Stimulated activated CD8-positive, alpha-beta memory T cell treated with anti-CD3 and anti-CD28 coated beads, Interleukin-7, amount 100 ng/mL, for 1 hour (primary cell): ENCODE results near the gene COL13A1.

Experiments
- DNase-seq, 2 donors: peaks; one replicate each; pipeline ENCODE4 v3.0.0-alpha.2; 2020; ENCODE audit warnings: low read depth in 2 of 2

COL13A1 gene

DNA sequence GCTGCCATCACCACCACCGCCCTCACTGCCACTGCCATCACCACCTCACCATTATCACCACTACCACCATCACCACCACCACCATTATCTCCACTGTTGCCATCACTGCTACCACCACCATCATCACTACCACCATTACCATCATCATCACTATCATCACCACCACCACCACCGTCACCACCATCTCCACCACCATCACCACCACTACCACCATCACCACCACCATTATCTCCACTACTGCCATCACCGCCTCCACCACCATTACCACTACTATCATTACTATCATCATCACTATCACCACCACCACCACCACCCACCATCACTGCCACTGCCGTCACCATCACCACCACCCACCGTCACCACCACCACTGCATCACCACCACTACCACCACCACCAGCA, 9.9 kb upstream of the COL13A1 start:
- no peak for DNase-seq

DNA sequence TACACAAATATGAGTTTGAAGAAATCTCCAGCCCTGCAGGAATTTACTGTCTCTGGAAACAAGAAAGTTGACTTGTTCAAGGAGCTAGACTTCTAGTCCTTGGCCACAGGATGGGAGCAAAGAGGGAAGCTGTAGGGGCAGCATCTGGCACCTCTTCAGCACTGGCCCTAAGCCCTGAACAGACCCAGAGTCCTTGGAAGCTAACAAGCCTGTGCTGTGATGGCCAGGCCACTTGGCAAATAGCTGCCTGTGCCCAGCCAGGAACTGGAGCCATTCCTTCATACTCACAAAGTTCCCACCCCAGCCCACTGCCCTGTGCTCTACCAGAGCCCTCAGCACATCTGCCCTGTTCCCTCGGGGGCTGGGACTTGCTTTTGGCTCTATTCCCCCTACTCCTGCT, 9.4 kb upstream of the COL13A1 start:
- DNase-seq: no peak

- no peak for DNase-seq
Observed at GRCh38 chr10:69794673-69795072, 7.0 kb upstream of the COL13A1 start.

- no peak for DNase-seq
Observed at GRCh38 chr10:69795242-69795934, 6.3 kb upstream of the COL13A1 start.

- no peak for DNase-seq
Observed at GRCh38 chr10:69797959-69798358, 3.7 kb upstream of the COL13A1 start.

DNA sequence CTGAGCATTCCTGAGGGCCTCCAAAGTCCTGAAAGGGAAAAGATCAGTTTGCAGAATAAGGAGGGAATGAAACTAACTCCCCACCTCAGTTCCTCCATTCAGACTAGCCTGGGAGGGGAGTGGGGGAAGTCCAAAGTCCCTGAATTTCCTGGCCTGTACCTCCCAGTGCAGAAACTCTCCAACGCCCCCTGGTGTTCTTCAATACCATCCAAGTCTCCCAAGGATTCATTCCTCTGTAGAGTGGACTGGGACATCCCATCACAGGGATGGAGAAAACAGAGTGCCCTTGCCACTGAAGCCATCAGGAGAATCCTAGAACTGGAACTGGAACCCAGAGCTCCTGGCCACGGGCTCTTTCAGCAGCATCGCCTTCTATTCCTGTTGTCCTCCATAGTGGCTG, 1.6 kb upstream of the COL13A1 start:
- DNase-seq: no peak

GRCh38 chr10:69800665-69801064, 1.0 kb upstream of the COL13A1 start:
- DNase-seq: no peak

DNA sequence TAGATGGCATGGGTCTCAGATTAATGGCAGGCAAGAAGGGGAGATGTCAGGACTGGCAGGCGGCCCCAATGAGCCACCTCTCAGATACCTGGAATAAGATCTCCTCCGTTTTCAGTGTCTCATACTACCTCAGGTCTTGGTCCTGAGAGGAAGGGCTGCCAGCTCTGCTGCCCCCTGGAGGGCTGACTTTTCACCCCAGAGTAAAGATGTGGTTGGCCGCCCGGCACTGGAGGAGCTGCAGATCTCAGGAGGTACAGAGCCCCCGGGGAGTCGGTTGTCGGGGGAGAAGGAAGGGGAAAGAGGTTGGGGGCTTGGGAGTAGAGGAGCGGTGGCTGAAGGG, 642 bp upstream of the COL13A1 start:
- DNase-seq: peak in 1 of 2 donors; percentile 8

GRCh38 chr10:69802424-69803161, 887 bp downstream of the COL13A1 start:
- DNase-seq: no peak

GRCh38 chr10:69803809-69804208, 2.1 kb downstream of the COL13A1 start:
- DNase-seq: no peak

DNA sequence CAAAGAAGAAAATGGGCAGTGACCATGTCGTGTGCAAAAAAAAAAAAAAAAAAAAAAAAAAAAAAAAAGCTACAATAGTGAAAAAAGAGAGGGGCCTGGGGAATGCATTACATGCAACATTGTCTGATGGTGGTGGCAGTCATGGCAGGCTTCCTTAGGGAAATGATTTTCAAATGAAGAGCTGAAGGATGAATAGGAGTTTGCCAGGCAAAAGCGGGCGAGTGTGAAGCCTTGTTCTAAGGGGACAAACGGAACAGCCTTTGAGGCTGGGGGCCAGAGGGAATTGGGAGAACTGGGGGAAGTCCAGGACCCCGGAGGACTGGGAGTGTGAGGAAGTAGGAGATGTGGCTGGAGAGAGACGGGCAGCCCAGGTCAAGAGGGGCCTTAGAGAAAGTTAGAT, 3.1 kb downstream of the COL13A1 start:
- no peak for DNase-seq

GRCh38 chr10:69807122-69807521, 5.4 kb downstream of the COL13A1 start:
- no peak for DNase-seq

GRCh38 chr10:69807696-69808095, 6.0 kb downstream of the COL13A1 start:
- no peak for DNase-seq

DNA sequence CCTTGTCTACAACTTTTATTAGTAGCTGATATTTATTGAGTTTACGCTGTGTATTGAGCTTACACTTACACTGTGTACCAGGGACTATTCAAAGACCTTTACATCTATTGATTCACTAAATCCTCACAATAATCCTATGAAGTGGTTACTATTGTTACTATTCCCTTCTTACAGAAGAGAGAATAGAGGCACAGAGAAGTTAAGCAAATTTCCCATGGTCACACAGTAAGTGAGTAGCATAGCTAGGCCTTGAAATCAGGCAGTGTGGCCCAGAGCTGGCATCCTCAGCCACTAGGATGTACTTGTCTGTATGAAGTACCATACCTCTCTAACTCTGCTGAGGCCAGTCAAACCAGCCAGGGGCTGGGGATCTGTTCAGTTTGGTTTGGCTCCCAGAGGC, 7.6 kb downstream of the COL13A1 start:
- DNase-seq: no peak

DNA sequence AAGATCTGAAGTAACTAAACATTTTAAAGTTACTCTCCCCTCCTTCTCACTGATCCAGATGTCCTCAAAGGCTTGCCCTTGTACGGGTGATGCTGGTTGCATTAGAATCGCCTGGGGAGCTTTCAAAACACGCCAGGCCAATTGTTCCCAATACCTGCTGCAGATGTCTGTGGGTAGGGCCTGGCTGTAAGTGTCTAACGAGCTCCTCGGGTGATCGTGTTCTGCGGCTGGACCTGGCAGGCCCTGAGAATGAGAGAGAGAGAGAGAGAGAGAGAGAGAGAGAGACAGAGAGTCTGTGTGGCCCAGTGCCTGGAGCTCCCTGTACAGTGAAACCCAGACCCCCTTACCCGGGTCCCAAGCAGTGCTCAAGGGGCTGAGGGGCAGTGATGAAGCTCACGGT, 8.4 kb downstream of the COL13A1 start:
- no peak for DNase-seq

DNA sequence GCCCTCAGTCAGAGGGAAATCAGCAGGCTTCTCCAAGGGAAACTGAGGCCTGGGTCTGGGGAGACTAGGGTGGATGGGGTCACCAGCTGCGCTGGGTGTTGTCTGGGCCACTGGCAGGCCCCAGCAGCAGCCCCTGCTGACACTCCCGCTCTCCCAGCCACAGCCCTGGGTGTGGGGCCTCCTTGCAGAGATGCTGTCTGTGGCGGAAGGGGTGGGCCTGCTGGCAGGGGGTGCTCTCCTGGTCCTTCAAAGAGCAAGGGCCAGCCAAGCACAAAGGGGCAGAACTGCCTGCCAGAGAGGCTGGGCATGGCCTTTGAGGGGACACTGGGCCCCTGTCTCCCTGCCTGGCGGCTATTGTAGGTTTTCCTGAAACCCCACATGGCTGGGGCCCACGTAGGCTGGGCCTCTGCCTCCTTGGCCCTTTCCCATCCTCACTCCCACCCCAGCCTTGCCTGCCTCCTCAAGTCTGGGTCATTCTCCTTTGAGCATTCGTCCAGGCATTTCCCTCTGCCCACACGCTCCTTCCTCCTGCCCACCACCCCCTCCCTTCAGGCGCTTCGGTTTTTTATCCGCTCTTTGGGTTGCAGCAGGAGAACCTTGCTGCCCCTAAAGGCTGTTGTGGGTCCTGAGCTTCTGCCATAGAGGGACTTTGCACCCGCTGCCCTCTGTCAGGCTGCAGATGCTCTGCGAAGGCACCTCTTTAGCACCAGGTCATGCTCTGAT, 9.1 kb downstream of the COL13A1 start:
- no peak for DNase-seq

GRCh38 chr10:69813632-69814031, 11.9 kb downstream of the COL13A1 start:
- DNase-seq: no peak

DNA sequence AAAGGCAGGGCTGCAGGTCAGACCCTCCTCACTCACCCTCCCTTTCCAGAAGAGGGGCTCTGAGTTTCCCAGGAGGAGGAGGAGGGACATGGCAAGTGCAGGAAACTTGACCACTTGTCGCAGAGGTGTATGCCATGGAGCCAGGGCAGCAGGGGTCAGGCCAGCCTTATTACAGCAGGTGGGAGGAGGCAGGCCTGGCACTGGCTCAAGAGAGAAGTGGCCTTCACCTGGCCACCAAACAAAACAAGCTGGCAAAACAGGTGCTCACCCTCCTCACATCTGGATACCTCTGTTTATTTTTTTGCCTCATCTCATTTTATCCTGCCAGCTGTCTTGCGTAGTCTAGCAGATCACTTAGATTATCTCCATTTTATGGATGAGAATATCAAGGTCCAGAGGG, 12.5 kb downstream of the COL13A1 start:
- DNase-seq: no peak

DNA sequence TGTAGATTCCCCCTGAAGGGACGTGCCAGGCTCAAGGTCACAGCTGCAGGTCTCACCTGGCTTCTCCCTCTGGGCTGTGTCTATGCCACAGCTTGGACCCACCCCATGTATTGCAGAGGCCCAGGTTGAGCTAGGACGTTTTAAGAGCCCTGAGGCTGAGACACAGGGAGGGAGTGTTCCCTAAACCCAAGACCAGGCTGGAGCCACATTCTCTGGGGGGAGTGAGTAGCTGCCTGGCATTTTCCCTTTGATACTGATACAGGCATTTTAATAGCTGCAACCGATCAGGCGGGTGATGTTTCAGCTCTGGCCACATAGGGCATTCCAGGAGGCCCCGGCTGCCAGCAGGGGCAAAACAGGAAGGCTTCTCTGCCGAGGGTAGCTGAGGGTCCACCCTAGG, 13.4 kb downstream of the COL13A1 start:
- no peak for DNase-seq

- no peak for DNase-seq
Observed at GRCh38 chr10:69816521-69816920, 14.8 kb downstream of the COL13A1 start.

GRCh38 chr10:69817078-69817581, 15.4 kb downstream of the COL13A1 start:
- no peak for DNase-seq

GRCh38 chr10:69818676-69819239, 17.1 kb downstream of the COL13A1 start:
- DNase-seq: no peak
